HG02981 (cell line): ENCODE data around the gene MEIS1.

Experiments used
- ATAC-seq: cut with Tn5 transposase; IDR thresholded peaks from one replicate; pipeline ENCODE4 v1.9.1; 2021; ENCODE audit warnings: mild to moderate bottlenecking, moderate library complexity; ENCODE audit not compliant: unreplicated experiment

Gene MEIS1

GRCh38 chr2:66561645-66562303, 126.8 kb downstream of the MEIS1 start:
- no peak for ATAC-seq

- ATAC-seq: no peak
Measured at GRCh38 chr2:66562304-66562685, 127.4 kb downstream of the MEIS1 start.

GRCh38 chr2:66563473-66563872, 128.5 kb downstream of the MEIS1 start:
- ATAC-seq: no peak

GRCh38 chr2:66565291-66565690, 130.4 kb downstream of the MEIS1 start:
- no peak for ATAC-seq

GRCh38 chr2:66566726-66567399, 131.9 kb downstream of the MEIS1 start:
- no peak for ATAC-seq

GRCh38 chr2:66567729-66568128, 132.8 kb downstream of the MEIS1 start:
- no peak for ATAC-seq

- no peak for ATAC-seq
Measured at GRCh38 chr2:66568650-66569300, 133.8 kb downstream of the MEIS1 start.

GRCh38 chr2:66569321-66569851, 134.5 kb downstream of the MEIS1 start:
- no peak for ATAC-seq

- ATAC-seq: no peak
Measured at GRCh38 chr2:66569974-66570373, 135.0 kb downstream of the MEIS1 start.

GRCh38 chr2:66570471-66570870, 135.5 kb downstream of the MEIS1 start:
- ATAC-seq: no peak

- ATAC-seq: no peak
Measured at GRCh38 chr2:66571918-66572317, 137.0 kb downstream of the MEIS1 start.

- no peak for ATAC-seq
Measured at GRCh38 chr2:66572391-66572790, 137.5 kb downstream of the MEIS1 start.

- no peak for ATAC-seq
Measured at GRCh38 chr2:66573416-66573815, 138.5 kb downstream of the MEIS1 start.

GRCh38 chr2:66573821-66574233, 138.9 kb downstream of the MEIS1 start:
- ATAC-seq: no peak

GRCh38 chr2:66574701-66575624, 140.0 kb downstream of the MEIS1 start:
- no peak for ATAC-seq

- ATAC-seq: no peak
Measured at GRCh38 chr2:66575625-66576310, 140.8 kb downstream of the MEIS1 start.

- ATAC-seq: no peak
Measured at GRCh38 chr2:66576311-66576560, 141.3 kb downstream of the MEIS1 start.

GRCh38 chr2:66576561-66577320, 141.8 kb downstream of the MEIS1 start:
- ATAC-seq: no peak

GRCh38 chr2:66577321-66578053, 142.6 kb downstream of the MEIS1 start:
- ATAC-seq: no peak
